ENCODE measurements around the gene PPA1.
"Not testable (repeated sequence)": the region's sequence is repeated elsewhere in the genome, so short reads cannot be mapped to it uniquely, and the experiment has no call there.

The PPA1 gene

DNA sequence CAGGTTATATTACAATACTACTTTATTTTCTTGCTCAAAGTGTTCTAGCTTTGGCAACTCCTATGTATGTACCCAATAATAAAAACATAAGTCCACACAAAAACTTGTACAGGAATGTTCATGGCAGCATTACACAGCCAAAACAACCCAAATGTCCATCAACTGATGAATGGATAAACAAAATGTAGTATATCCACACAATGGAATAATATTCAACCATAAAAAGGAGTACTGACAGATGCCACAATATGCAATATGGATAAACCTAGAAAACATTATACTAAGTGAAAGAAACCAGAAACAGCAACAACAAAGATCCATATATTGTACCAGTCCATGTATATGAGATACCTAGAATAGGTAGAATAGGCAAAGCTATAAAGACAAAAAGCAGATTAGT lies 21.0 kb downstream of the PPA1 start:
- no peak for DNase-seq (ENCODE audit: low spot score)

DNA sequence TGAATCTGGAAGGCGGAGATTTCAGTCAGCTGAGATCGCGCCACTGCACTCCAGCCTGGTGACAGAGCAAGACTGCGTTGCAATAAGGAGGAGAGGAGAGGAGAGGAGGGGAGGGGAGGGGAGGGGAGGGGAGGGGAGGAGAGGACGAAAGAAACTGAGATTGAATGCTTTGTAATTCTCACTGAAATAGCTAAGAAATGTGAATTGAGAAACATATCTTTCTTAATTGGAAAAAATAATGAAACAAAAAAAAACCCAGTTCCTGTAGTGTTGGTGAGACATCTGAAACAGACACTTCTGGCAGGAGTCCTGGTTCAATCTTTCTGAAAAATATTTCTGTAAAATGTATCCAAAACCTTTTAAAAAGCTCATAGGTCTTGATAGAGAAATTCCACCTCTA lies 26.5 kb downstream of the PPA1 start:
- DNase-seq (ENCODE audit: low spot score), result no peak

DNA sequence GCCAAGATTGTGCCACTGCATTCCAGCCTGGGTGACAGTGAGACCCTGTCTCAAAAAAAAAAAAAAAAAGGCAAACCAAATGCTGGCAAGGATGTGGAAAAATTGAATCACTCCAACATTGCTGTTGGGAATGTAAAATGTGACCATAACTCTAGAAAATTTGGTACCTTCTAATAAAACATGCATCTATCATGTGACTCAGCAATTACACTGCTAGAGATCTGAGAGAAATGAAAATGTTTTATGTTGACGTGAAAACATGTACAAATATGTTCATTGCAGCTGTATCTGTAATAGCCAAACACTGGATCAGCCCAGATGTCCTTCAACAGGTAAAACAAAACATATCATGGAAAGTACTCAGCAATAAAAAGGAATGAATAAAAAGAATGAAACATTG lies 32.1 kb downstream of the PPA1 start:
- DNase-seq (ENCODE audit: low spot score), result no peak

DNA sequence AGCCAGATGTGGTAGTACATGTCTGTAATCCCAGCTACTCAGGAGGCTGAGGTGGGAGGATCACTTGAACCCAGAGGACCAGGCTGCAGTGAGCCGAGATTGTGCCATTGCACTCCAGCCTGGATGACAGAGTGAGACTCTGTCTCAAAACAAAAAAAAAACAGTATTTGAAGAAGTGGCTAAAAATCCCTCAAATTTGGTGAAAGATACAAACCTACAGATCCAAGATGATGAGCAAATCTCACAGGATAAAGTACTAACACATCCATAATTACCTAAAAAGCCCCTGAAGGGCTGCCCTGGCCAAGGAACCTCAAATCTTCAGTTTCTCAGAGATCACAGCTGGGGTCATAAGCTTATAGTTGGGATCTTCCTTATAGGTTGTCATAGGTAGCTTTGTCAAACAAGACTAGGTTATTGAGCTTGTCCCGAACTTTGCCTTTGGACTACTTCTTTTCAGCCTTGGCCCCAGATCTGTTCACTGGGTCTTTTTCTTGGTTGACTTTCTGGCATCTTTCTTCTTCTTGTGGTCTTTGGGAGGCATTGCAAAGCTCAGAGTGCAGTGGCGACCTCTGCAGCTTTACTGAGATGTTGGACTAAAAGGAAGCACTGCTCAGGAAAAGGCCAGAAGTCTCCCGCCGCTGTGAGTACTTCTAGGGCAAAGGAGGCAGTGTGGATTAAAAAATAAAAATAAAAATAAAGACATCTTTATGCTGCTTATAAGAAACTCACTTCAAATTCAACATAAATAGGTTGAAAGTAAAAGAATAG lies 34.3 kb downstream of the PPA1 start:
- no peak for DNase-seq (ENCODE audit: low spot score)

DNA sequence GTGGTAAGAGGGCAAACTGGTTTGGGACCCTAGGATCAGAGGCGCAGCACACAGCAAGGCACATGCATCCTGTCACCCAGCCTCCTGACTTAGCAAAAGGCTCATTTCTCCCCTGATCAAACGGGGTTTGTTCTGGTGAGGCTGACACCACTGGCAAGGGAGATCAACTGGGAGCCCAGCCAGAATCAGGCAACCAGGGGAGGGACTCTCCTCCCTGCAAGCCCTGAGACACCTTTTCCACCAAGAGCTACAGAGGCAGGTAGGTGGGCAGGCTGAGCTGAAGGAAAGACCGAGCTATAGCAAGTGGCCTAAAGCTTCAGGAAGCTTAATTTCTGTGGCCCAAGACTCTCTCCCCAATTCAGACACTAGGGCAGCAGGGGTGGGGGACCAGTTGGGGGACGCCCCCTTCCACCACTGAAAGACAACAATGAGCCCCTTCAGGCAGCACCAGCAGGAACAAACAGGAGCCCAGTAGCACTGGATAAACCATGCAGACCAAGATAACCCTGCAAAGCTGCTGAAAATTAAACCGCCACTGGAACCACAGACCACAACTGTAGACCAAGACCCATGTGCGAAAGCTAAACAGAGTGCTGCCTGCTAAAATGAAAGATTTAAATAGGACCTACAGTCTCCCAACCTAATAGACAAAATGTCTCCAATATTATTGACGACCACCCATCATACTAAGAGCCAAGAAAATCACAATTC lies 35.8 kb downstream of the PPA1 start:
- DNase-seq (ENCODE audit: low spot score), result no peak

DNA sequence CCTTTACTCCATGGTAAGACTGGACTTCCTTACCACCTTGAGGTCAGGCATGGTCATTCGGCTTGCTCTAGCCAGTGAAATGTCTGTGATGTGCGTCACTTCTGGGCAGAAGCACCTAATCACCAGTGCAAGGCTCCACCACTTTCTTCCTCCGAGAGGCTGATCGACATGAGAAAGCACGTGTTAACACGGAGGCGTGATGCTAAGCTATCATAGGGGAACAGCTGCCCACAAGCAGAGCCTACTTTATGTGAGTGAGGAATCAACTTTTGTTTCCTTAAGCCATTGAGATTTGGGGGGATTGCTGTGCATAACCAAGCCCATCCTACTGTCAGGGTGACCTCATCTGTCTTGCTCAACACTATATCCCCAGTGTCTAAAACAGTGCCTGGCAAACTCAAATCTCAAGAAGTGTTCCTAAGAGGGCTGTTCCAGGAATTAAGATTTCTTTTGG lies 39.8 kb downstream of the PPA1 start:
- DNase-seq (ENCODE audit: low spot score), result no peak

DNA sequence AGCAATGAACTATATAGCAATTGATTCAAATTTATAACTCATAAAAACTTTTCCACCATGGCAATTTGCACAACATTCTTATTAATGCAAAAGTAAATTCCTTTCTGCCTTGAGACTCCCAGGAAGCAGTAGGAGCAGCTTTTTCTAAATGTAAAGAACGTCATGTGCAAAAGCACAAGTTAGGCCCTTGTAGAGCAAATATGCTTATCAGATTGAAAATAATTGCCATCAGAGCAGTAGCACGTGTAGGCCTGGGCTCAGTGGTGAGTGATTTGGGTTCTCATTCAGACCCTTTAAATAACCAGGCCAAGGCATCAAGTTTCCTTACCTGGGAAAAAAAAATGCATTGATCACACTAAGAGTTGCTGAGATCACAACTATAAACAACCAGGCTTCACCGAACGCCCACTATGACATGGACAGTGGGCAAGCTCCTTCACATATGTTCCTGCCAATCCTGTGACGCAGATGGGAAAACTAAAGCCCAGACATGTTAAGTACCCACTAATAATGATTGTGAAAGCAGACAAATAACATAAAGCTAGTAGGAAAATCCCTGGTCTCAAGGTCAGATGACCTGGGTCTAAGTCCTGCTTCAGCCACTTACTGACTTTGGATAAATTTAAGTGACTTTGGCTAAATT lies 40.8 kb downstream of the PPA1 start:
- DNase-seq (ENCODE audit: low spot score), result no peak

DNA sequence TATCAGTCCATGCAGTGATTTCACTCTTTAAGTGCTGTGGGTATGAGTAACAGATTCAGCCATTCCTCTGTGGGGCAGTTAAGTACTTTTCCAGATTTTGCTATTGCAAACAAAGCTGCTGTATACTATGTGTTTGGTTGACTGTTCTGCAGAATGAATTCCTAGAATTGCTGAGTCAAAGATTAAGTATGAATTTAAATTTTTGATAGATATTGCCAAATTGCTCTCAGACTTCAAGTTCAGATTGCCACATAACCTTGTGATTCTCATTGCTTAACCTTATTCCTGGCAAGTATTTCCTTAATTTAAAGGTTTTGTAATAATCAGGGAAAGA lies 41.3 kb downstream of the PPA1 start:
- DNase-seq (ENCODE audit: low spot score), result no peak

DNA sequence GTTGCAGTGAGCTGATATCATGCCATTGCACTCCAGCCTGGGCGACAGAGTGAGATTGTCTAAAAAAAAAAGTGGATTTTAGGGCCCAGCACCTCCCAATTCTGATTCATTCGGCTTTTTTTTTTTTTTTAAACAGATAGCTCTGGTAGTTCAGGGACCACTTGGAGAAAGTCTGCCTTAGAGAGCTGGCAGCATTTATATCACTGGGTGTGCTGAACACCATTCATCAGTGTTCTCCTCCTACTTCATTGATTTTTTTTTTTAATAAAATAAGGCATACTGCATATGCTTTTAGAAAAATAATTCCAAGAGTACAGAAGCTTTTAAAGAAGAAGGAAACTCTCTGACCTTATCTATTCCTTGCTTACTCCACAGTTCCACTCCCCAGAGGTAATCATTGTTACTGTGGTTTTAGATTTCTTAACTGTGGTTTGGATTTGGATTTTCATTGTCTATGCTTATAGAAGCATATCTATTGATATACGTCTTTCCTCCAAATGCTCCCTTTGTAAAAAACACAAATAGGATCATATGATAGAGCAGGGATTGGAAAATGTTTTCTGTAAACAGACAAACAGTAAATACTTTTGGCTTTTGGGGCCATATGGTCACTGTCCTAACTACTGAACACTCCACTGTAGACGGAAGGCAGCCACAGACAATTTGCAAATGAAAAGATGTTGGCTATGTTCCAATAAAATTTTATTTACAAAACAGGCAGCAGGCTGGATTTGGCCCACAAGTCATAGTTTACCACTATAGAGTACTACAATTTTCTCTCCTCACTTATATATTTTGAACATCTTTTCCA lies 41.9 kb downstream of the PPA1 start:
- no peak for DNase-seq (ENCODE audit: low spot score)

DNA sequence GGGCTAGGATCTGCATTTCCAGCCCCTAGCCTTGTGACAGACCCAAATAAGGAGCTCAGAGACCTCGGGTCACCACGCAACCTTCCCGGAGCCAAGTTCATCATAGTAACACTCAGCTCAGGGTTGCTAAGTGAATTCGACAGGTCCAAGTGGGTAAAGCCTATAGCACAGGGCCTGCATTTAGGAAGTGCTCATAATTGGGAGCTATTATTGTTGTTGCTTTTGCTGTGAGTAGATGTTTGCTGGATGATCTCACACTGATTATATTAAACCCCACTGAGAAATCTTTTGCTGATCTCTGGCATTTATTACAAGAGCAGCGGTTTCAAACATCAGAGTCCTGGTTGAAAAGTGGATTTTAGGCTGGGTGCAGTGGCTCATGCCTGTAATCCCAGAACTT lies 42.6 kb downstream of the PPA1 start:
- DNase-seq (ENCODE audit: low spot score), result no peak

DNA sequence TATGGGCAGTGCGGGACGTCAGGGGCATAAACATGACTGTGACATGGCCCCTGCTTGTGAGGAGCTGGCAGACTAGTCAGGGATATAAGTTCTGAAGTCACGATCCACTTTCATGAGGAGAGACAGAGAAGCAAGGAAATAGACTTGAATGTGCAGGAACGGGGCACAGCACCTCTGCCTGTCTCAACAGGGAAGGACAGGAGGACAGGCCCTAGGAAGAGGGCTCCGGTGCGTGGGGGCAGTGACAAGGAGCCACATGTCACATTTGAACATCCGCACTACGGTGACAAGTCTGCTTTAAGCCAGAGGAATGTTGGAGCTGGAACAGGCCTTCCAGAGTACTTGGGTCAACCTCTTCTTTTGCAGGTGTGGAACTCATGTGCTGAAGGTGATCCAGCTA lies 43.1 kb downstream of the PPA1 start:
- DNase-seq (ENCODE audit: low spot score), result no peak

DNA sequence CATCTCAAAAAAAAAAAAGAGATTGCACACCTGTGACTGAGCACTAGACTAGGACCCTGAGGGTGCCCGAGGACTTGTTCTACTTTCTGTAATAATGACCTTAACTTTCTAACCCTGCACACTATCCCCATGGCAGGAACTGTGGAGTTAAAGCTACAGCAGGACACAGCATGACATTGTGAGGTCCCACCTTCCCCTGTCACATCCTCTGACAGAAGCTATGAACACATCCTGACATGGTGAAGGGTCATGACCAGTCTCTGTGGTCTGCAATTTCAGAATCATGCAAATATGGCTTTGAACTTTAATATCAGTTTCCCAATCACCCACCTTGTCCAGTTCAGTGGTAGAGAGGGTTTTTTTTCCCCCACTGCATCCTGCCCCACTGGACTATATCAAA lies 44.5 kb downstream of the PPA1 start:
- DNase-seq (ENCODE audit: low spot score), result no peak

DNA sequence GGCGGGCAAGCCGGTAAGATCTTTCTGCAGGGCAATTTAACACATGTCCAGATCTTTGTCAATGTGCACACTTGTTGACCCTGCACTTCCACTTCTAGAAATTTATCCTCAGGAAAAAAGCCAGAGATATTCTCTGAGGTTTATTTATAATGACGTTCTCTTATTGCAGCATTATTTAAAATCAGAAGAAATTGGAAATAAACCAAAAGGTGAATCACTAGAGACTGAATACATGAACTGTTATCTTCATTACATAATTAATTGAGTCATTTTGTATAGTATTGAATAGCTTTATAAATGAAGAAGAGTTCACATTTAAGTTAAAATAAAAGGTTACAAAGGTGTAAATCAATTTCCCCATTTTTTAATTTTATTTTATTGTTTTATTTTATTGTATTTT lies 46.7 kb downstream of the PPA1 start:
- no peak for DNase-seq (ENCODE audit: low spot score)

DNA sequence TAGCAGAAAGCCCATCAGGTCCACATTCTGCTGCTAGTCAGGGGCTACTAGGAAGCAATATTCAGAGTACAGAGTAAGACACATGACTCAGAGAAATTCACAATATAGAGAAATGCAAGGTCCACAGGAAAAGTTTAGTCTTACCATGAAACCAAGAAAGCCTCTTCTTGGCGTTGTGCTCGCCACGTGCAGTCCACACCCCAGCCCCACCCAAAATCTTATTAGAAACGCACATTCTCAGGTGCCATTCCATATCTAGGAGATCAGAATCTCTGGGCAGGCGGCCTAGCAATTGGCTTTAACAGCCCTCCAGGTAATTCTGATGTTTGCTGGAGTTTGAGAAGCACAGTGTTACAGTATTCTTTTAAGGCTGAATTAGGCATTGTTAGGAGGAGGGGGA lies 47.1 kb downstream of the PPA1 start:
- DNase-seq (ENCODE audit: low spot score), result no peak

DNA sequence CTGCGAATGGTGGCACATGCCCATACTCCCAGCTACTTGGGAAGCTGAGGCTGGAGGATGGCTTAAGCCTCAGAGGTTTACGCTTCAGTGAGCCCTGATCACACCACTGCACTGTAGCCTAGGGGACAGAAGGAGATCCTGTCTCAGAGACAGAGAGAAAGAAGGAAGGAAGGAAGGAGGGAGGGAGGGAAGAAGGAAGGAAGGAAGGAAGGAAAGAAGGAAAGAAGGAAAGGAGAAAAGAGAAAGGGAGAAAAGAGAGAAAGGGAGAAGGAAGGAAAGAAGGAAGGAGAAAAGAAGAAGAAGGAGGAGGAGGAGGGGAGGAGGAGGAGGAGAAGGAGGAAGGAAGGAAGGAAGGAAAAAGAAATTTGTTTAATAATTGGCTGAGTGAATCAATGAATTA lies 49.9 kb downstream of the PPA1 start:
- no peak for DNase-seq (ENCODE audit: low spot score)

DNA sequence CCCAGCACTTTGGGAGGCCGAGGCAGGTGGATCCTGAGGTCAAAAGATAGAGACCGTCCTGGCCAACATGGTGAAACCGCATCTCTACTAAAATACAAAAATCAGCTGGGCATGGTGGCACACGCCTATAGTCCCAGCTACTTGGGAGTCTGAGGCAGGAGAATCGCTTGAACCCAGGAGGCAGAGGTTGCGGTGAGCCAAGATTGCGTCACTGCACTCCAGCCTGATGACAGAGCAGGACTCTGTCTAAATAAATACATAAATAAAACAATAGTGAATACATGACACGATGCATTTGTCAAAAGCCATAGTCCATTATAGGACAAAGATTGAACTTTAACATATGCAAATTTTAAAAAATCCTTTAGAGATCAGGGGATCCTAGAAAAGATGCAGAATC lies 54.0 kb downstream of the PPA1 start:
- not testable (repeated sequence) for DNase-seq (ENCODE audit: low spot score)

DNA sequence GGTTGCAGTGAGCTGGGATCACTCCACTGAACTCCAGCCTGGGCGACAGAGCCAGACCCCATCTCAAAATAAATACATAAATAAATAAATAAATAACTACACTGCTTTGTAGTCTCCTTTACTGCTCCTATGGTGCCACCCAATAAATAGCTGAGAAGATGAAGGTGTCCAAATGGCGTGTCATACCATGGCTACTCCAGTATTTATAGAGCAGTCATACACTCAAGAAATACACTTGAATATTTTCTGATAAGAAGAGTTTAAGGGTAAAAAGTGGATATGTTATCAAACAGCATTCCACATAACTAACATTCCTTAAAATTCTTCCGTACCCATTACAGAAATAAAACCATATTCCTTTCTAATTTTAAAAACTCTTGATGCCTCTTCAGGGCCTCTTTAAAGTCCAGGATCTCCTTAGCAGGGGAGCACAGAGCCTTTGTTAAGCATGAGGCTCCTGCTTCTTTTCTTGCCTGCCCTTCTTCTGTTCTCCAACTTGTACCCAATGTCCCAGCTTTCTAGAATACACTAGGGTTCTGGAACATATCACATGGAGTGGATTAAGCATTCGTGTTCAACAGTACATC lies 55.0 kb downstream of the PPA1 start:
- no peak for DNase-seq (ENCODE audit: low spot score)

DNA sequence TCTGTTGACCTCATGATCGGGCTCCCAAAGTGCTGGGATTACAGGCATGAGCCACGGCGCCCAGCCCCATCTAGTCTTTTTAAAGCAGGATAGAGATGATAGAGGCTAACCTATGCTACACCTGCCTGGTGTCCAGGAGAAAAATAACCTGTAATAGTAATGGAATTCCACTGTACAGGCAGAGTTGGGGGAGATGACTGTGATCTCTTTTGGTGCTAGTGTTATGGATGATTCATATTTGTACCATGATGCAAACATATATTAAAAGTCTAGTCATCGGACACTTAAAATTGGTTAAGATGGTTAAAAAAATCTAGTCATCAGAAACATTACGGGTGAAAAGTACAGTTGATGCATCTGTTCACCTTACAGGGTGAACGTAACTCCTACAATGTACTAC lies 56.8 kb downstream of the PPA1 start:
- no peak for DNase-seq (ENCODE audit: low spot score)

DNA sequence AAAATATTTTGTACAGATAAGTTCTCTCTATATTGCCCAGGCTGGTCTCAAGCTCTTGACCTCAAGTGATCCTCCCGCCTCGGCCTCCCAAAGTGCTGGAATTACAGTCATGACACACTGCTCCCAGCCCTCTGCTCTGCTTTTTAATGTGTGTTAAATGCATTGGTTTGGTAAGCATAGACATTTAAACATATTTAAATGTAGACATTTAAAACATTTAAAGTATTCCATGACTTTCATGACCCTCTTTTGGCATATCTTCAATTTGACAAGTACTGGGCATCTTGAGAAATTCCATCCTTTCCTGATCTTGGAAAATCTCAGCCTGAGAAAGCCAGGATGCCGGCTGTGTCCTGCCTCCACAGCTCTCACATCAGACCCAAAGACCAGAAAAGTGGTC lies 57.7 kb downstream of the PPA1 start:
- DNase-seq (ENCODE audit: low spot score), result no peak

DNA sequence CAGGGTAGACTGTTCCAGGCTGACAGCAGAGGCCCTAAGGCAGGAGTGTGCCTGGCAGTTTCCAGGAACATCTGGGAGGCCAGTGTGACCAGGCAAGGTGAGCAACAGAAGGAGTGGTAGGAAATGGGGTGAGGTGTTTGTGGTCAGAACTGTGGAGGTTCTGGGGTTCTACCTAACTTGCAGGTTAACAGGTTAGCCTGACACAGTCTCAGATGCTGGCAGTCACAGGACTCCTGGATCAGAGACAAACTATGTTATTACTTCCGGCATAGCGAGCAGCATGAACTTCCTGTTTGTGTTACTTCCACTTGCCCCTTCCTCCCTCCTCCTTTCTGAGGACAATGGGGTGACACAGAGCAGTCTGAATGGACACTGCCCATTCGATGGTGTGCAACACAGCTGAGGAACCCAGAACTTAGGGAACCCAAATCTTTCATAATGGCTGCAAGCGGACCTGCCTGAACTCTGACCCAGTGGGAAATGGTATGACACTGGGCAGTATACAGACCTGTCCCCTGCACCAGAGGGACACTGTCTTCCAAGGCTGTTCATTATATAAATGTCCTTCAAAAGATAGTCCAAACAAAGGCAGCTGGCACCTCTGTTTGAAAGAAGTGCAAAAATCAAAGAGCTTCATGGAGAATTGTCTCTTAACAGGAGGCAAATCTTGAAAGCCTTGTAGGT lies 59.0 kb downstream of the PPA1 start:
- DNase-seq (ENCODE audit: low spot score), result no peak

DNA sequence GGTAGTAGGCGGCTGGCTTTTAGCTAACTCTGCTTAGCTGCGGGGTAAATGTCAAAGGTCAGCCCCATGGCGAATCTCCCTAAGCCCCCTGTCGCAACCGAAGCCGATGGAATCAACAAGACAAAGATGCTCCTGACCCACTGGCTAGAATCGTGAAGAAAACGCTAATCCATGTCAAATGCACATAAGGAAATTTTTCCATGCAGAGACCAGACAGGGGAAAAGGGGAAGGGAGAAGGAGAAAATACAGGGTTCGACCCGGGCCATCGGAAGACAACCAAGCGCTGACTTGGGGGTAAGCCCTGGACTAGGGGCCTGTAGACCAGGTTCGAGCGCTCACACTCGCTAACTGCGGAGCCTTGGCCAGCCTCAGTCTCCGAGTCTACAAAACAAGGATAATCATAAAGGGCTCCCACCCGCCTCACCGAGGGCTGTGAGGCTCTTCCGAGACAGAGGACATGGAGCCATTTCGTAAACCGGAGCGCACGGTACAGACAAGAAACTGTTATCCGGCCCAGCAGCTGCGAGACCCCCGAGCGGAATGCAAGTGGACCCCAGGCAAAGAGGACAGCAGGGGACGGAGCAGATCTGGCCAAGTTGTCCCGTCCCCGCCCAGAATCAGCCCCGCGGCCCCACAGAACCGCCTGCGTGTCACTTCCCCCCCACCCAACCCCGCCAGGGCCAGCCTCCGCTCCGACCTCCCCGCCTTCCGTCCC lies 63.4 kb downstream of the PPA1 start:
- DNase-seq (ENCODE audit: low spot score), result no peak

All from COLO829 (cell line).